Measurements from ENCODE around the gene YPEL2.

DNA sequence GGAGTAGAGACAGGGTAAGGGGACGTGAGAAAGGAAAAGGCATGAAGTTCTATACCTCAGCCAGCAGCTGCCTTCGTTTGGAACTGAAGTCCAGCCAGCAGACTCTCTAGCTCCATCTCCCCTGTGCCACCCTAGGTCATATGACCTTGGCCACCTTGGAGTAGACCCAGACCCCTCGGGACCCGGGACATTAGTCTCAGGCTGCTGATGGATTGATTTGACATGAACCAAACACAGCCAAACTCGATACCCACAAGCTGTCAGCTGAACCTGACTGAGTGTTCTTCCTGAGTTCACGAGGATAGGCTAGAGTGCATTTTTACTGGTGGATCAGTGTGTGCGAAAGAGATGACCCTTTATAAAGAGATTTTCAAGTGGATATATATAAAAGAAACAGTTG lies 68.5 kb downstream of the YPEL2 start:
- TF ChIP-seq, protein P1, sequence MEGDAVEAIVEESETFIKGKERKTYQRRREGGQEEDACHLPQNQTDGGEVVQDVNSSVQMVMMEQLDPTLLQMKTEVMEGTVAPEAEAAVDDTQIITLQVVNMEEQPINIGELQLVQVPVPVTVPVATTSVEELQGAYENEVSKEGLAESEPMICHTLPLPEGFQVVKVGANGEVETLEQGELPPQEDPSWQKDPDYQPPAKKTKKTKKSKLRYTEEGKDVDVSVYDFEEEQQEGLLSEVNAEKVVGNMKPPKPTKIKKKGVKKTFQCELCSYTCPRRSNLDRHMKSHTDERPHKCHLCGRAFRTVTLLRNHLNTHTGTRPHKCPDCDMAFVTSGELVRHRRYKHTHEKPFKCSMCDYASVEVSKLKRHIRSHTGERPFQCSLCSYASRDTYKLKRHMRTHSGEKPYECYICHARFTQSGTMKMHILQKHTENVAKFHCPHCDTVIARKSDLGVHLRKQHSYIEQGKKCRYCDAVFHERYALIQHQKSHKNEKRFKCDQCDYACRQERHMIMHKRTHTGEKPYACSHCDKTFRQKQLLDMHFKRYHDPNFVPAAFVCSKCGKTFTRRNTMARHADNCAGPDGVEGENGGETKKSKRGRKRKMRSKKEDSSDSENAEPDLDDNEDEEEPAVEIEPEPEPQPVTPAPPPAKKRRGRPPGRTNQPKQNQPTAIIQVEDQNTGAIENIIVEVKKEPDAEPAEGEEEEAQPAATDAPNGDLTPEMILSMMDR (IDR thresholded peaks at IDR 0.05; ENCODE audit: low read depth, low read length) = no peak
- TF ChIP-seq EZH2phosphoT487 (IDR thresholded peaks at IDR 0.05; ENCODE audit: low read depth) = no peak

Measured in OCI-LY3 (cell line).